Vagina (tissue), 2 donors: ENCODE data around the gene CSNK2A1.

Source experiments
- POLR2A ChIP-seq, 2 donors: fragments of 450-650 bp; IDR thresholded peaks; one replicate each; pipeline ENCODE4 v1.6.1; 2017; ENCODE audit warnings: antibody characterized with exemption in 2 of 2, mild to moderate bottlenecking in 2 of 2, moderate library complexity in 2 of 2
- TF ChIP-seq, protein P1 (sequence below), 3 experiments: fragments of 450-650 bp in 2 of 3; fragments of 200-600 bp in 1 of 3; sonication (generic) in 1 of 3; IDR thresholded peaks; one replicate each; pipeline ENCODE4 v1.5.1; 2017 to 2019; ENCODE audit warnings: antibody characterized with exemption in 3 of 3, mild to moderate bottlenecking in 2 of 3, moderate library complexity in 2 of 3

DNA sequence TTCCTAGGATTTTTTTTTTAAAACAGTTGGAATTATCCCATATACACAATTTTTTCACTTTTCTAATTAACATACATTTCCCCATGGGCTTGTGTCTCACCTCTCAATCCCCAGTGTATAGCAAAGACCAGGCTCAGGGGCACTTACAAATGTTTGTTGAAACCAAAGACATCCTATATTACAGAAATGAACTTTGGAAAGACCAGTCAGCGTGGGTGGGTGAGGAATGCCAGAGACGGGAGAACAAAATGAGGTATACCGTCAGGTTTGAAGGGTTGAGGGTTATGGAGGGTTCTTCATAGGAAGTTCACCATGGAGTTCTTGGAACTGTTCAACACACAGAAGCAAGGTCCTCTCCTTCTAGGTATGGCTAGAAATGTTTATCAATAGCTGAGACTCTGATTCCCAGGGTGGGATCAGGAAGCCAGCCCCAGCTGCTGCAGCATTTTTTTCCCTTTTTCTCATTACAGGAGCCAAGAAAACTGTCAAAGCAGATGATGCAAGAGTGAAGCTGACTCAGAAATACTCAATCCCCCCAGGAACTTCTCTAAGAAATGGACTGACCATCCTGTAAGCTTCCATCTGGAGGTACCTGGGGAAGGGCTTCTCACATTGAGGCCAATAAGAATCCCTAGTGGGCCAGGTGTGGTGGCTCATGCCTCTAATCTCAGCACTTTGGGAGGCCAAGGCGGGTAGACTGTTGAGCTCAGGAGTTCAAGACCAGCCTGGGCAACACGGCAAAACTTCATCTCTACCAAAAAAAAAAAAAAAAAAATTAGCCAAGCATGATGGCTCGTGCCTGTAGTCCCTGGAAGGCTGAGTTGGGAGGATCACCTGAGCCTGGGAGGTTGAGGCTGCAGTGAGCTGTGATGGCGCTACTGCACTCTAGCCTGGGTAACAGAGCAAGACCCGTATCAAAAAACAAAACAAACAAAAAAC is 65.3 kb downstream of the CSNK2A1 start:
- TF ChIP-seq, protein P1, sequence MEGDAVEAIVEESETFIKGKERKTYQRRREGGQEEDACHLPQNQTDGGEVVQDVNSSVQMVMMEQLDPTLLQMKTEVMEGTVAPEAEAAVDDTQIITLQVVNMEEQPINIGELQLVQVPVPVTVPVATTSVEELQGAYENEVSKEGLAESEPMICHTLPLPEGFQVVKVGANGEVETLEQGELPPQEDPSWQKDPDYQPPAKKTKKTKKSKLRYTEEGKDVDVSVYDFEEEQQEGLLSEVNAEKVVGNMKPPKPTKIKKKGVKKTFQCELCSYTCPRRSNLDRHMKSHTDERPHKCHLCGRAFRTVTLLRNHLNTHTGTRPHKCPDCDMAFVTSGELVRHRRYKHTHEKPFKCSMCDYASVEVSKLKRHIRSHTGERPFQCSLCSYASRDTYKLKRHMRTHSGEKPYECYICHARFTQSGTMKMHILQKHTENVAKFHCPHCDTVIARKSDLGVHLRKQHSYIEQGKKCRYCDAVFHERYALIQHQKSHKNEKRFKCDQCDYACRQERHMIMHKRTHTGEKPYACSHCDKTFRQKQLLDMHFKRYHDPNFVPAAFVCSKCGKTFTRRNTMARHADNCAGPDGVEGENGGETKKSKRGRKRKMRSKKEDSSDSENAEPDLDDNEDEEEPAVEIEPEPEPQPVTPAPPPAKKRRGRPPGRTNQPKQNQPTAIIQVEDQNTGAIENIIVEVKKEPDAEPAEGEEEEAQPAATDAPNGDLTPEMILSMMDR (IDR thresholded peaks at IDR 0.05), result no peak
- TF ChIP-seq POLR2A (IDR thresholded peaks at IDR 0.05), result no peak
